Embryonic facial prominence (tissue), 1 donor: Measurements from ENCODE around the gene VAT1.
"Not testable (repeated sequence)": the region's sequence is repeated elsewhere in the genome, so short reads cannot be mapped to it uniquely, and the experiment has no call there.

Experiments
- DNase-seq: peaks from one replicate; pipeline ENCODE4 v3.0.0-alpha.2; 2016; ENCODE audit errors: extremely low spot score

VAT1 gene

DNA sequence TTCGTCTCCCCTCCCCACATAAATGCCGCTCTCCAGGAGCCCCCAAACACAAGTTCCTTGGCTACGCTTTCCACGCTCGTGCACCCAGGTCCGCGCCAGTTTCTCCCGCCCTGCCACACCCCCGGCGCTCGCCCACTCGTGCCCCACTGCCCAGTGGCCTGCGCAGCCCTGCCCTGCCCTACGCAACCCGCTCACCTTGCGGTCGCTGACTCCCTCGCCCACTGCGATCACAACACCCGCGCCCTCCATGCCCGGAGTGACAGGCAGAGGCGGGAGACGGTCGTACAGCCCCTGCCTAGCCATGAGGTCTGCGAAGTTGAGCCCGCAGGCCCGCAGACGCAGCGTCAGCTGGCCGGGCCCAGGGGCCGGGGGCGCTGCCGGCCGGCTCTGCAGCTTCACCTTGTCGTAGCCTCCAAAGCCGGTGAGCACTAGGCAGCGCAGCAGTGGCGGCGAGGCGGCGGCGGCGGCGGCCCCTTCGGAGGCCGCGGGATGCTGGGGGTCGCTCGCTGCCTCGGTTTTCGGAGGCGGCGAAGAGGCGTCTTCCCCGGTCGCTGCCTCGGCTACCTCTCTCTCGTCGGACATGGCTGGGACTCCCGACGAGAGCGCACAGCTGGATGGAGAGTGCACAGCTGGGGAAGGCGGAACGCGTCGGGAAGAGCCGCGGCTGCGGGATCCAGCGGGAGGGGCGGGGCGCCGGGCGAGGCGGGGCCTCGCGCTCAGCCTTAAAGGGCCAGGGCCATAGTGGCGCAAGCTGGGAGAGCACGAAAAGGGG lies at the start of gene VAT1:
Gene VAT1 (minus strand): TSS at position 645 of the 772 bp plus-strand sequence. CDS start 63 bp downstream, at position 582.
- DNase-seq, result peak; percentile 46

DNA sequence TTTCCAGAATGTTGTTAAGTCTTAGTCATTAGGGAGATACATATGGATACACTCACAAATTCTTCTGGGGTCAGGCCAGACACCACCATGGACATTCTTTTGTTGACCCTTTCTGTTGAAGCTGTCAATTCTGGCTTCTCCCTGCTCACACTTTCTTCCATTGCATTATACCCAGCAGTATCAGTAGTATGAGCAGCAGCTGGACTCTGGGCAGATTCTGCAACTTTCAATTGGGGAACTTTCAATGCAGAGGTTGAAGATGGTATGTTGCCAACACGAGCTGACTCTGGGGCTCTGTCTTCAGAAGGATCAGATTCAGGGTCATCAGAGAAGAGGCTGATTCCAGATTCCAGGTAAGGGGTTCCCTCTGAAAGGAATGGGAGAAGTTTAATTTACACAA lies 48.7 kb upstream of the VAT1 start:
- no peak for DNase-seq

DNA sequence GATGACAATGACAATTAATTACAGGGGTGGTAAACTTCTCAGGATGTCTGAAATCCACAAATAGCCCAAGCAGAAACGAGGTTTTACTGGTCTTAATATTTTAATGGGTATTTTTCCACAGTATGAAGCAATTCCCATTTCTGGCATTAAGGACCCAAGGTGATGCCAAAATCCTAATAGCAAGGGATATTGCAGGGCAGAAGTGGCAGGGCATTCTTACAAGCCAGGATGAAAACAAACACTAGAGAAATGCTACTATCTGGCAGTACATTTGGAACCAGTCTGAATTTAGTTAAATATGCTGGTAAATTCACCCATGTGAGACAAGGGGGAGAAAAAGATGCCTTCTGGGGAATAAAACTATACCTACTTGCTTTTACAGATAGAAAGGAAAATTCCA lies 48.1 kb upstream of the VAT1 start:
- no peak for DNase-seq

DNA sequence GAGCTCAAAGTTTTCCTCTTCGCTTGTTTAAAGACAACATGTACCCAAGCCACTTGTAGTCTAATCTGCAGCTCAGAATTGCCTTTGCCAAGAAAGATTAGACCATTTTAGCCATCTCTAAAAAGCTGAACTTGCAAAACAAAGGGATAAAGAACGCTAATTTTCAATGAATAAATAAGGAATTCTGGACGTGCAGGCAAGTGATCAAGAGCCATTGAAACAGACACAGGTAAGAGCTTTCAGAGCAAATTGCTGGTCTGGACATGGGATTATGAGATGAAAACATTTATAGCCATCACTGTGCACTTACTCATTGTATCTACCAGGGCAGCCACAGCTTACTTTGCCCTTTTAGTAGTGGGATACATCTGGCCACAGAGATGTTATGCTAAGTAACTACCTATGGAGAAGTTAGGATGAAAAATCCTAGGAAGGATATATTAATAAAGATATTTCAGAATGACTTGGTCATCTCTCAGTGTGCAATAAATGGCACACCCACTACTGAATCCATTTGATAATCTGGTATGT lies 47.2 kb upstream of the VAT1 start:
- DNase-seq, result no peak

DNA sequence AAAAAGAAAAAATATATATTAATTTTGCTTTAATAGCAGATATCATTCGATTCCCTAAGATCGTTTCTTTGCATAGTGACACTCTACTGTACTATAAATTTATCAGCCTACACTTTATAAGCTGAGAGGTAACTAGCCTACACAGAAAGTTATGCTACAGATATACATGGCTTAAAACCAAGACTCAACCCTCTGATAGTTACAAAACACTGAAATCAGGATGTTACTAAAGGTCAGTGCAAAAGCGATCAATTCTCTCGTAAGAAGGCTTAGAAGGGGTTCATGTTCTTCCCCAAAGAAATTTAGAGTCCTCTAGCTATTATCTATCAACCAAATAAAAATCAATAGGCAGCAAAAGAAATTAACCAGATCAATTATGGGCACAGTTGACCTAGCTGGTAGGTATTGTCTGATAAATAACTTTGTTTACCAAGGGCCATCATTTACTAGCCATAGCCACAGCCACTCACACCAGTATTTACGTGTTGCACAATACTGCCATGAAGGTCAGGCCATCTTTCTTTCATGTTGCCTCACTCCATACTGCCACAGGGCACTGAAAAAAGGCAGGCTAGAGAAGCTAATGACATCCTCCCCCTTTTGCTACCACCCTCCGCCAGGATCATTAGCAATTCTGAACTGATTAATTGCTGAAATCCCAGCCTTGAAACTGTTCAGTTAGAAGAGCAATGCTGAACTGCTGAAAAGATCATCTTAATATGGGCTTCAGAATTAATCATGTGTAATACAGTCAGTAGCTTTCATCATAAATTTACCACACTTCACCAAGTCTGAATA lies 46.6 kb upstream of the VAT1 start:
- DNase-seq, result no peak

DNA sequence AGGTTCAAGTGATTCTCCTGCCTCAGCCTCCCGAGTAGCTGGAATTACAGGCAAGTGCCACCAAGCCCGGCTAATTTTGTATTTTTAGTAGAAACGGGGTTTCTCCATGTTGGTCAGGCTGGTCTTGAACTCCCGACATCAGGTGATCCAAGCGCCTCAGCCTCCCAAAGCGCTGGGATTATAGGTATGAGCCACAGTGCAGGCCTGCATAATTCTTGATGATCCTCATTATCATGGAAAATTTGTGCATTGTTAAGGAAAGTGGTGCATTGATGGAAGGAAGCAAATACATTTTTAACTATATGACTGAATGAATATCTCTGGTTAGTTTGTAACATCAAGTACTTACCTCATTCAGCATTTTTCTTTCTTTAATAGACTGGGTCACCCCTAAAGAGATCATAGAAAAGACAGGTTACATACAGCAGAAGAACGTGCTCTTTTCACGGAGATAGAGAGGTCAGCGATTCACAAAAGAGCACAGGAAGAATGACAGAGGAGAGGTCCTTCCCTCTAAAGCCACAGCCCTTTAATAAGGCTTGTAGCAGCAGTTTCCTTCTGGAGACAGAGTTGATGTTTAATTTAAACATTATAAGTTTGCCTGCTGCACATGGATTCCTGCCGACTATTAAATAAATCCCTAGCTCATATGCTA lies 40.9 kb upstream of the VAT1 start:
- DNase-seq, result no peak

DNA sequence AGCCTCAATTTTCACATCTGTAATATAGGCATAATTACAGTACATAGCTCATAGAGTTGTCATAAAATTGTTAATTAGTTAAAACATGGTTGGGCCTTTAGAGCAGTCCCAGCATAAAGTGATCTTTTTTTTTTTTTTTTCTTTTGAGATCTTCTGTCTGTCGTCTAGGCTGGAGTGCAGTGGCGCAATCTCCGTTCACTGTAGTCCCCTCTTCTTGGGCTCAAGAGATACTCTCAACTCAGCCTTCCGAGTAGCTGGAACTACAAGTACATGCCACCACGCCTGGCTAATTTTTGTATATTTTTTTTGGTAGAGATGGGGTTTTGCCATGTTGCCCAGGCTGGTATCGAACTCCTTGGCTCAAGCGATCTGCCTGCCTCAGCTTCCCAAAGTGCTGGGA lies 33.9 kb upstream of the VAT1 start:
- no peak for DNase-seq

DNA sequence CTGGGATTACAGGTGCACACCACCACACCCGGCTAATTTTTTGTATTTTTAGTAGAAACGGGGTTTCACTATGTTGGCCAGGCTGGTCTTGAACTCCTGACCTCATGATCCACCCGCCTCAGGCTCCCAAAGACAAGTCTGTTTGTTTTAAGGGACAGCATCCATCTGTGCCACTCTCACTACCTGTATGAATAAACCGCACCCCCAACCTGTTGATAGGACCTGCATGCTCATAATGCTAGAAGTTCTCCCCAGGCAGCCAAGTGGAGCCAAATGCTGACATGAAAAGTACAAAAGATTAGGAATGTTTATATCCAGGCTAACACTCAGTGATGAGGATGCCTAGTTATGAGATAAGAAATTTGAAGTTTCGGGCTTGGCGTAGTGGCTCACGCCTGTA lies 30.8 kb upstream of the VAT1 start:
- not testable (repeated sequence) for DNase-seq

DNA sequence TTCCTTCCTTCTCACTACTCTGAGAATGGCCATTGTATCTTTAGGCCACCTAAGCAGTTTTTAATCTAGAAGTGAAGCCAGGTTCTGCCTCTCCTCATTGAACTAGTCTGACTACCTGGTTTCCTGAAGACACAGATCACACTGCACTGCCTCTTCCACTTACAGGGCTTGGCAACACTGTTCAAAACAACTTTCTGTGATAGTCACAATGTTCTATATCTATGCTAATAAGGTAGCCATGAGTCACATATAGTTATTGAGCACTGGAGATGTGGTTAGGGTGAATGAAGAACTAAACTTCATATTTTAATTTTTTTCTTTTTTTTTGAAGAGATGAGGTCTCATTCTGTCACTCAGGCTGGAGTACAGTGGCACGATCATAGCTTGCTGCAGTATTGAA lies 29.8 kb upstream of the VAT1 start:
- no peak for DNase-seq

DNA sequence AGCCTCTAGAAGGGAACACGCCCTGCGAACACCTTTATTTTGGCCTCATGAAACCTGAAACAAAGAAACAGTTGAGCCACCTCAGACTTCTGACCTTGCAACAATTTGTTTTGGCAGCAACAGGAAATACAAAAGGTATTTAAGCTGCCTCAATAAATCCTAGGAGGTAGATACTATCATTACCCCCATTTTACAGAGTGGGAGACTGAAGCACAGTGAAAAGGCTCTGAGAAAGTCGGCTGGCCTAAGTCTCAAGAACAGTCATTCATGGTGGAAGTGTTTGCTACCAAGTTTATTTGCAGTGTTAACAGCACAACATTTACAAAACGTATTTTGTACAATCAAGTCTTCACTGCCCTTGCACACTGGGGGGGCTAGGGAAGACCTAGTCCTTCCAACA lies 21.8 kb upstream of the VAT1 start:
- DNase-seq, result no peak

DNA sequence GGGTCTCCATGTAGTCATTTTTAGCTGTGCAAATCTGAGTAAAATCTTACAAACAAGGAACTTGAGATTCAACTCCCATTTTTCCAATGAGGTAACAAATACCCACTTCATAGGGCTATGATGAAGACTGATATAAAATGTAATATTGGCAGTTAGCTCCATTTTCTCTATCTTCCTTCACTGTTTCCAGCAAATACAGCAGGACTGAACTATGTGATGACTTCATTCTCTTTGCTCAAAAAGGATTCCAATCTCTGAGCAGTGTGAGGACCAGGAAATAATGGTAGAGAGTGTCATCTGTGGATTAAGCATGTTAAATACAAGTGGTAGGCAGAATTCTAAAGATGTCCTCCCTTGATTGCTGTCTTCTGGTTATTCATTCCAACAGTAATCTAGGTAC lies 21.1 kb upstream of the VAT1 start:
- no peak for DNase-seq

DNA sequence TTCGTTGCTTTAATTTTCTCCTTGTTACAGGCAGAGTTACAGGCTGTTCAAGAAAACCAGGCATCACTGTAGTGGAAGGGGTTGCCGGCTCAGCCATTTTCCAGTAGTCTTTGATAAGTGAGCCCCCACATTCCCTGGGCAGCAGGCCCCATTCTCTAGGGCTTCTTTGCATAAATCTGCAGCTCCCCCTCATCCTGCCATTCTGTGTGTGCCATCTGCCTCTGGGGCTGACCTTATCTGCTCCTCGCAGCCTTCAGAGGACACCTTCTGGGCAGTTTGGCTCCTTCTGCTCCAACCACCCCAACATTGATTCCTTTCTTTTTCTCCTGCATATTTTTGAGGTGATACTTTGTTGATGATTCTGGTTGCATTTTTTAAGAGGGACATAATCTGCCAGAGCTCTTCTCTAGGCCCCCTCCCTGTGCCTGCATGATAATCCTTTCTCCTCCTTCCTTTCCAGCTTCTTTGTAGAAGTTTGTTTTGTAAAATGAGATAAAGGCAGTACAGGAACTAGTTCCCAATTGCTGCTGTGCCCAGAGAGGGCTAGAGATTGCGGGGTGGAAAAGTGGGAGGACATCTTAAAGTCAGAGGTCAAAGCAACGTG lies 19.9 kb upstream of the VAT1 start:
- DNase-seq, result no peak

DNA sequence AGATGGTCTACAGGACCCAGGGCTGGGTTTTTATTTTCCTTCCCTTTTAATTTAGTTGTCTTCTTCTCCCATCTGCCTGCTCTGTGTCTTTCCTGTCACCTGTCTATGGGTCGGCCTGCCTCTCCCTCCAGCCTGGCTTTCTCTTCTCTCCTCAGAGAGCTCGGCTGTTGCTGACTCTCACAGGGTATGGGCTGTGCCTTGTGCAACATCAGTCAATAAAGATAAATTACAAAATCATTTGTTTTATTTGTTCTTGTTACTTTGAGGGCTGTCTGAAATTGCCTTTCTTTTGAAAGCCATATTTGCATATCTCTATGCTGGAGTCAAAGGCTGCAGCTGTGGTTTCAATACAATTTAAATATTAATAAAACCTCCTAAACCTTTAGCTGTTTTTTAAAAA lies 18.5 kb upstream of the VAT1 start:
- DNase-seq, result no peak

DNA sequence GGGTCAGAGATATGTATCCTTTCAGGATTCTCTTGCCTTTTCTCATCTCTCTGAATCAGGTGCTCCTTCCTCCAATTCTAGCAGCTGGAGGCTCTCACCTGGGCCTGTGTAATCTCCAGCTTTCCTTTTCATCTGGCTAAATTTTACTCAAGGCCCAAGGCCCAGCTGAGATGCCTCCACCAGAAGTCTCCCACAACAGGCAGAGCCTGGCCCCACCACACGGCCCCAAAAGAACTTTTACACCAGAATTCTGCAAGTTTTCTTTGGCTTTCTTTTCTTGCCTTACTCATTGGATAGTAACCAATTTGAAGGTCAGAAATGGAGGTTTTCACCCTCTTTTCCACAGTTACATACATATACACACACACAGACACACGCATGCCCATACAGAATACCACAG lies 17.5 kb upstream of the VAT1 start:
- no peak for DNase-seq

DNA sequence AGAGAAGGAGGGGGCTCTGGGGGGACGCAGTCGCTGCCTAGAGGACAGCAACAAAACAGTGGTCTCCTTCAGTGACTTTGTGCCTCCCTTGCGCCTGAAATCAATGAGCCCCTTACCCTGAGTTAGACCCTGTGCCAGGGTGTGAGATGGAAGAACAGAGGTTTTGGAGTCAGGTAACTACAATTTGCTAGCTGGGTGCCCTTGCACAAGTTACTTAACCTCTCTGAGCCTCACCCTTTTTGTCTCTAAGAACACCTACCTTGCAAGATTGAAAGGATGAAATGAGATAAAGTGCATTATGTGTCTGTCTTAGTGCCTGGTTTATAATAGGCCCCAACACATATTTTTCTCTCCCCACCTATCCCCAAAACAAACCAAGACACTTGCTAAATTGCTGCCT lies 12.7 kb upstream of the VAT1 start:
- DNase-seq, result no peak

DNA sequence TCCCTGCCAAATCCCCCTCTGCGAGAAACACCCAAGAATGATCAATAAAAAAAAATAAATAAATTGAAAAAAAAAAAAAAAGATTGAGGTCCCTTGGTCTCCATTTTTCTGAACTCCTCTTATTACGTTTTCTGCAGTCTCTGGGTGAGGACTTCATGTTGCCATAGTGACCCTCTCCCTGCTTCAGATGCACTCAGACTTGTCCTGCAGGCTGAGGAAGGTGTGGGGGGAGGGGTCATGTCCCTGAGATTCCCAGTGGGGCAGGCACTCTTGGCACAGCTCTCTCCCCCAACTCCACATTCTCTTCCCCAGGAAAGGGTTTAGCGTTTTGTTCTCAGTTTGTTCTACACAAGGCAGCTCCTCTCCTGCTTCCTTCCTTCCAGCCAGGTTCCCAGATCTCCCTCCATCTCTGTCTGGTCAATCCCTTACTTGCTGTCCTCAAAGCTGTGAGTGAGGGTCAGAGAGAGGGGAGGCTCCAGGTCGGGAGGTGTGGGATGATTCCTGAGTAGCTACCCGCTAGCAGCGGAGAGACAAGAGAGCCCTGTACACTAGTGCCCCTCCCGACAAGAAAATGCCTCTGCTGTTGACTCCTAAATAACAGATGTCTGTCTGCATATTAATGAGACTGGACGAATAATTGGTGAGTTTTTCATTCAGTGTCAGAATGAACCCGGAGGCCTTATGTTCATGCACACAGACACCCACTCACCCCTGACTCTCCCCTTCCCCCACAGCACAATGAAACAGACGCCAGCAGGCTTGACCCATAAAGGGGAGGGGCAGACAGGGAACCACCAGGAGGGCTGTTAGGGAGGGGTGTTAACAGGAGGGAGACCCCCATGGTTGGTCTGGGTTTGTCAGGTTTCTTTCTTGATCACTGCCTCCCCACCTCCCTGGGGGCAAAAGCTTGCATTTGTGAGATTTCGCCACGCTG lies 12.0 kb upstream of the VAT1 start:
- DNase-seq, result no peak

DNA sequence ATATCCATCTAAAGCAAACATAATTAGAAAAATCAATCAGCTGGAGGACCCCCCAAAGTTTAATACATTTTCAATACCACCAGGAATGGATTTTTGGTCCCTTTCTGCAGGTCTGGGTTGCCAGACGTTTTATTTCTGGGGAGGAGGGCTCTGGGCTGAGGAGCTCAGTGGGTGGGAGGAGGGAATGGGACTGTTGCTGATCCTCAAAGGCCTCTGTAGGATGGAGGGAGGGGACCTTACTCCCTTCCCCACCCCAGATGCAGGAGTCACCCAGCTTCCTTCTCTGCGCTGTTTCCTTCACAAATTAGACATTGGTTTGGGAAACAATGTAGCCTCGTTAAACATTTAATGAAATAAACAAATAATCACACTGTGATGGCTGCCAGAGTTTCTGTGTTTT lies 9.5 kb upstream of the VAT1 start:
- DNase-seq, result no peak

DNA sequence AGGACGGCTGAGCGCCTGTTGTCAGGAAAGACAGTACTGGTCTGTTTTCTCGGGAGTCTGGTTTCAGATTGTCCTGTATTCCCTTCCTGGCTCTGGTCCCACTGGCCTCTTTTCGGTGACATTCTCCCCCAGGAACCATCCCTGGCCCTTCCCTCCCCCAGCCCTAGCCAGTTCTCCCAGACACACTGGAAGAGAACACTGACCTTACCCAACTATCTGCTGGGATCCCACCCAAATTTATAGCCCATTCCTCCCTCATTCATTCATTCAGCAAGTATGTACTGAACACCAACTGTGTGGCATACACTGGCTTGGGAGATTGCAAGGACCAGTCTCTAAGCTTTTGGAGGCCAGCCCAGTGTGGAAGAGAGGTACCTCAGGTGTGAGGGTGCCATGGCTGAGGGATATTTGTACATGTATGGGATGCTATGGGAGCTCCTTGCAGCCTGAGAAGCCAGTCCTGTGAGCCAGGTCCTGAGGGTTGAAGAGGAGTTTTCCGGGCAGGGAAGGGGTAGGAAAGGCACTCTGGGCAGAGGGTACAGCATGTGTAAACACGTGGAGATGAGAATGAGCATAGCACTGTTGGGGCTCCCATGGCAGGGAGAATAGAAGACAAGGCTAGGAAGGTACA lies 8.1 kb upstream of the VAT1 start:
- no peak for DNase-seq

DNA sequence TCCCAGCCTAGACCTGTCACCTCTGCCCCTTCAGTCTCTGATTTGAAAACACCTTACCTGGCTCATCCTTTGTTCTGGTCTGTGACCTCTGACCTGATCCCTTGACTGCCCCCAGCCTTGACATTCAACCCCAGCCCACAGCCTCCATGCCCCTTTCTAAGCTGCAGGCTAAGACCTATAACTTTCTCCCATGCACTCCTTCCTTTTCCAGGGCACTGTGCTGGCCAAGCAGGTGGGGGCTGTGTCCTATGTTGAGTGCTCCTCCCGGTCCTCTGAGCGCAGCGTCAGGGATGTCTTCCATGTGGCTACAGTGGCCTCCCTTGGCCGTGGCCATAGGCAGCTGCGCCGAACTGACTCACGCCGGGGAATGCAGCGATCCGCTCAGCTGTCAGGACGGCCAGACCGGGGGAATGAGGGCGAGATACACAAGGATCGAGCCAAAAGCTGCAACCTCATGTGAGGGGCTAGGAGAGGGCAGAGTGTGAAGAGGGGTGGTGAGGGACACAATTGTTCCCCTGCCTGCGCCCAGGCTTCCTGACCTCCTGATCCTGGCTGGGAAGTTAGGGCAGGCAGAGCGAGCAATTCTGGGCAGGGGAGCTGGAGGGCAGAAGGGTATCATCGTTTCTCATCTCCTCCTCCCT lies 6.2 kb upstream of the VAT1 start:
- DNase-seq, result no peak
